Neuronal stem cell (in vitro differentiated cells): ENCODE measurements around the gene CDC42BPA.

Source experiments
- DNase-seq: peaks from one replicate; pipeline ENCODE4 v3.0.0-alpha.2; 2013; ENCODE audit warnings: low spot score
- H2AFZ ChIP-seq: one replicate; pipeline ENCODE4 v1.6.1; 2013; ENCODE audit warnings: mild to moderate bottlenecking, low read length, inconsistent platforms
- H2AK5ac ChIP-seq: 2 replicates; pipeline ENCODE4 v1.6.1; 2013; ENCODE audit warnings: low read depth, mild to moderate bottlenecking, inconsistent platforms, low read length, moderate library complexity, mixed read lengths
- H2BK120ac ChIP-seq: 2 replicates; pipeline ENCODE4 v1.6.1; 2013; ENCODE audit warnings: low read depth, mild to moderate bottlenecking, inconsistent platforms, low read length, moderate library complexity, mixed read lengths
- H2BK12ac ChIP-seq: one replicate; pipeline ENCODE4 v1.6.1; 2013; ENCODE audit warnings: low read length, inconsistent platforms
- H2BK15ac ChIP-seq: 2 replicates; pipeline ENCODE4 v1.6.1; 2013; ENCODE audit warnings: mild to moderate bottlenecking, low read length, inconsistent platforms, mixed read lengths
- H2BK5ac ChIP-seq: one replicate; pipeline ENCODE4 v1.6.1; 2013; ENCODE audit warnings: inconsistent platforms, mild to moderate bottlenecking, low read length, moderate library complexity
- H3K14ac ChIP-seq: one replicate; pipeline ENCODE4 v1.6.1; 2013; ENCODE audit warnings: low read length, inconsistent platforms
- H3K18ac ChIP-seq: 2 replicates; pipeline ENCODE4 v1.6.1; 2013; ENCODE audit warnings: low read length, inconsistent platforms
- H3K23ac ChIP-seq: 2 replicates; pipeline ENCODE4 v1.6.1; 2013; ENCODE audit warnings: low read depth, mild to moderate bottlenecking, mixed read lengths, low read length, inconsistent platforms; ENCODE audit not compliant: poor library complexity
- H3K27ac ChIP-seq: replicated peaks from 3 replicates; pipeline ENCODE4 v1.5.1; 2013; ENCODE audit warnings: low read length, inconsistent platforms
- H3K27me3 ChIP-seq, 3 experiments: 2 replicates each; pipeline ENCODE4 v1.6.1; 2013; ENCODE audit warnings: low read length in 3 of 3, mild to moderate bottlenecking in 2 of 3, inconsistent platforms in 1 of 3, low read depth in 1 of 3, mixed read lengths in 1 of 3, moderate library complexity in 1 of 3; ENCODE audit not compliant: control insufficient read depth in 3 of 3, insufficient read depth in 3 of 3
- H3K36me3 ChIP-seq, 2 donors: replicated peaks in 1 of 2; 2 replicates each; pipeline ENCODE4 v1.6.1; 2013; ENCODE audit warnings: low read length in 2 of 2; ENCODE audit not compliant: control insufficient read depth in 2 of 2, insufficient read depth in 2 of 2
- H3K4ac ChIP-seq: 2 replicates; pipeline ENCODE4 v1.6.1; 2013; ENCODE audit warnings: inconsistent platforms, mild to moderate bottlenecking, low read length, moderate library complexity
- H3K4me1 ChIP-seq, 2 donors: 1 replicate in 1 of 2; 2 replicates in 1 of 2; pipeline ENCODE4 v1.6.1; 2013; ENCODE audit warnings: low read length in 2 of 2, low read depth in 1 of 2; ENCODE audit not compliant: control insufficient read depth in 2 of 2, insufficient read depth in 1 of 2
- H3K4me2 ChIP-seq: one replicate; pipeline ENCODE4 v1.6.1; 2013; ENCODE audit warnings: mild to moderate bottlenecking, low read length, inconsistent platforms; ENCODE audit not compliant: insufficient read depth, poor library complexity, severe bottlenecking
- H3K4me3 ChIP-seq, 2 donors: 2 replicates each; pipeline ENCODE4 v1.5.1; 2013; ENCODE audit warnings: low read length in 2 of 2, mild to moderate bottlenecking in 2 of 2, inconsistent platforms in 1 of 2, moderate library complexity in 1 of 2
- H3K79me1 ChIP-seq: one replicate; pipeline ENCODE4 v1.6.1; 2013; ENCODE audit warnings: low read depth, mild to moderate bottlenecking, inconsistent platforms, low read length, moderate library complexity
- H3K9ac ChIP-seq: one replicate; pipeline ENCODE4 v1.6.1; 2013; ENCODE audit warnings: mild to moderate bottlenecking, low read depth, low read length, inconsistent platforms; ENCODE audit not compliant: poor library complexity
- H3K9me3 ChIP-seq, 2 donors: replicated peaks in 1 of 2; 2 replicates each; pipeline versions ENCODE3 to v1.6.1; 2013; ENCODE audit warnings: low read length in 2 of 2, mild to moderate bottlenecking in 2 of 2, inconsistent platforms in 1 of 2, low read depth in 1 of 2, mixed read lengths in 1 of 2, moderate library complexity in 1 of 2; ENCODE audit not compliant: control insufficient read depth in 2 of 2, insufficient read depth in 1 of 2
- H4K8ac ChIP-seq: one replicate; pipeline ENCODE4 v1.6.1; 2013; ENCODE audit warnings: low read depth, mild to moderate bottlenecking, inconsistent platforms, low read length, moderate library complexity
- H4K91ac ChIP-seq: one replicate; pipeline ENCODE4 v1.6.1; 2013; ENCODE audit warnings: low read length, low read depth, mild to moderate bottlenecking, inconsistent platforms; ENCODE audit not compliant: poor library complexity
- whole genome bisulfite sequencing, 2 donors: extraction: QIAGEN DNeasy Blood & Tissue Kit; methylation state at CpG; one replicate each; pipeline ENCODE4 v1.1.7; 2013; ENCODE audit warnings: missing lambda C conversion rate in 2 of 2, mixed read lengths in 1 of 2; ENCODE audit not compliant: insufficient read length in 2 of 2, insufficient replicate concordance in 1 of 2; ENCODE audit errors: extremely low coverage in 2 of 2; 5-methylcytosine and 5-hydroxymethylcytosine counted together

Gene CDC42BPA

DNA sequence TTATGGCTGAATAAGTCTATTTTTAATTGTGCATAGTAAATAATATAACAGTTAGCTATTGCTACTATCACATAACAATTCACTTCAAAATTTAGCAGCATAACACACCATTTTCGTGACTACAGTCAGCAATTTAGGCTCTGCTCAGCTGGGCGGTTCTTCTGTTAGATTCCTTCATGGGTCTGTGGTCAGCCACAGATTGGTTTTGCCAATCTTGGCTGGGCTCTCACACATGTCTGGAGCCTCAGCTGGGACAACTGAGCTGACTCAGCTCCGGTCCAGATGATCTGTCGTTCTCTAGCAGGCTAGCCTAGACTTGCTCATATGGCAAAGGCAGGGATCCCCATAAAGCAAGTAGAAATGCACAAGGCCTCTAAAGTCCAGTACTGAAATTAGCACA is 15.1 kb upstream of the CDC42BPA start:
- Histone ChIP-seq H3K23ac (no peak overlapping the region), H3K4me2 (no peak overlapping the region), H2BK5ac (no peak overlapping the region), H3K4me3 (no peak overlapping the region), H3K4me1 (peaks cover 0 to 4% of the 10 kb centered on the region in 2 donors), H3K9me3 (peaks cover 0 to 3% of the 10 kb centered on the region in 2 donors), H2AK5ac (no peak overlapping the region), H3K18ac (no peak overlapping the region), H3K27ac (no peak overlapping the region), H3K14ac (no peak overlapping the region), H3K79me1 (no peaks in the 10 kb centered on the region), H3K9ac (no peak overlapping the region), H2BK12ac (no peak overlapping the region), H3K27me3 (no peaks in the 10 kb centered on the region), H2BK15ac (no peak overlapping the region), H3K4ac (no peak overlapping the region), H4K91ac (no peak overlapping the region), H2BK120ac (no peak overlapping the region), H3K36me3 (no peaks in the 10 kb centered on the region), H2AFZ (no peak overlapping the region), H4K8ac (no peak overlapping the region)
- WGBS, 2 donors: no CpG with 5 or more reads among the region's 4 CpGs
- DNase-seq: no peak

GRCh38 chr1:227330279-227331076 is 12.2 kb upstream of the CDC42BPA start:
- Histone ChIP-seq H3K36me3 (no peaks in the 10 kb centered on the region), H4K91ac (no peak overlapping the region), H4K8ac (no peak overlapping the region), H3K27ac (no peak overlapping the region), H3K9me3 (peaks cover 0 to 3% of the 10 kb centered on the region in 2 donors), H3K27me3 (no peaks in the 10 kb centered on the region), H2BK5ac (no peak overlapping the region), H3K9ac (no peak overlapping the region), H3K14ac (no peak overlapping the region), H2BK12ac (no peak overlapping the region), H3K4me2 (no peak overlapping the region), H3K4ac (no peak overlapping the region), H3K23ac (no peak overlapping the region), H2BK15ac (no peak overlapping the region), H3K18ac (no peak overlapping the region), H2AK5ac (no peak overlapping the region), H2BK120ac (no peak overlapping the region), H3K4me1 (peaks cover 0 to 4% of the 10 kb centered on the region in 2 donors), H3K4me3 (no peak overlapping the region), H2AFZ (peak overlapping the region; percentile 77), H3K79me1 (no peaks in the 10 kb centered on the region)
- no peak for DNase-seq
- no CpG with 5 or more reads among the region's 8 CpGs for WGBS, 2 donors

GRCh38 chr1:227328405-227329019 is 10.2 kb upstream of the CDC42BPA start:
- Histone ChIP-seq H3K4me3 (no peak overlapping the region), H3K4me2 (no peak overlapping the region), H2AK5ac (no peak overlapping the region), H3K9ac (no peak overlapping the region), H3K23ac (no peak overlapping the region), H2BK5ac (no peak overlapping the region), H2BK15ac (no peak overlapping the region), H3K9me3 (peaks cover 0 to 2% of the 10 kb centered on the region in 2 donors), H3K27me3 (no peaks in the 10 kb centered on the region), H3K14ac (no peak overlapping the region), H2BK120ac (no peak overlapping the region), H3K79me1 (no peaks in the 10 kb centered on the region), H3K4me1 (peaks cover 0 to 4% of the 10 kb centered on the region in 2 donors), H3K4ac (no peak overlapping the region), H3K18ac (no peak overlapping the region), H4K8ac (no peak overlapping the region), H3K36me3 (no peaks in the 10 kb centered on the region), H2AFZ (no peak overlapping the region), H3K27ac (no peak overlapping the region), H4K91ac (no peak overlapping the region), H2BK12ac (no peak overlapping the region)
- DNase-seq: no peak
- WGBS, 2 donors: no CpG with 5 or more reads among the region's 6 CpGs

GRCh38 chr1:227325156-227325555 is 6.9 kb upstream of the CDC42BPA start:
- DNase-seq: no peak
- no CpG with 5 or more reads among the region's 3 CpGs for WGBS, 2 donors
- no peak overlapping the region for H4K91ac ChIP-seq

More at GRCh38 chr1:227325156-227325555, 6.9 kb upstream of the CDC42BPA start:
- no peak overlapping the region for H3K4ac ChIP-seq
- H3K23ac ChIP-seq: no peak overlapping the region
- no peak overlapping the region for H3K4me2 ChIP-seq
- no peak overlapping the region for H2BK15ac ChIP-seq
- H2BK5ac ChIP-seq: no peak overlapping the region
- H4K8ac ChIP-seq: no peak overlapping the region
- H3K27me3 ChIP-seq: no peaks in the 10 kb centered on the region
- no peak overlapping the region for H3K4me3 ChIP-seq
- no peak overlapping the region for H2AFZ ChIP-seq
- no peak overlapping the region for H2BK12ac ChIP-seq
- no peak overlapping the region for H3K14ac ChIP-seq
- H3K36me3 ChIP-seq: no peaks in the 10 kb centered on the region
- H3K18ac ChIP-seq: no peak overlapping the region
- H3K9ac ChIP-seq: no peak overlapping the region
- no peaks in the 10 kb centered on the region for H3K79me1 ChIP-seq
- H2AK5ac ChIP-seq: no peak overlapping the region
- H3K27ac ChIP-seq: no peak overlapping the region
- no peaks in the 10 kb centered on the region for H3K9me3 ChIP-seq
- peaks cover 0 to 4% of the 10 kb centered on the region in 2 donors for H3K4me1 ChIP-seq
- no peak overlapping the region for H2BK120ac ChIP-seq
